ENCODE data around the gene PGM2L1. TPM values are rescaled to one million over a fixed set of nuclear protein-coding genes. Genes with fewer than 3 reads are reported as not detected.
"Not testable (repeated sequence)": the region's sequence is repeated elsewhere in the genome, so short reads cannot be mapped to it uniquely, and the experiment has no call there.

Gene PGM2L1
- polyA plus RNA-seq (ENCODE audit: insufficient read length in 4 of 4) = 1 to 10 TPM; 3.7 to 4.3 (median 4.0) TPM

DNA sequence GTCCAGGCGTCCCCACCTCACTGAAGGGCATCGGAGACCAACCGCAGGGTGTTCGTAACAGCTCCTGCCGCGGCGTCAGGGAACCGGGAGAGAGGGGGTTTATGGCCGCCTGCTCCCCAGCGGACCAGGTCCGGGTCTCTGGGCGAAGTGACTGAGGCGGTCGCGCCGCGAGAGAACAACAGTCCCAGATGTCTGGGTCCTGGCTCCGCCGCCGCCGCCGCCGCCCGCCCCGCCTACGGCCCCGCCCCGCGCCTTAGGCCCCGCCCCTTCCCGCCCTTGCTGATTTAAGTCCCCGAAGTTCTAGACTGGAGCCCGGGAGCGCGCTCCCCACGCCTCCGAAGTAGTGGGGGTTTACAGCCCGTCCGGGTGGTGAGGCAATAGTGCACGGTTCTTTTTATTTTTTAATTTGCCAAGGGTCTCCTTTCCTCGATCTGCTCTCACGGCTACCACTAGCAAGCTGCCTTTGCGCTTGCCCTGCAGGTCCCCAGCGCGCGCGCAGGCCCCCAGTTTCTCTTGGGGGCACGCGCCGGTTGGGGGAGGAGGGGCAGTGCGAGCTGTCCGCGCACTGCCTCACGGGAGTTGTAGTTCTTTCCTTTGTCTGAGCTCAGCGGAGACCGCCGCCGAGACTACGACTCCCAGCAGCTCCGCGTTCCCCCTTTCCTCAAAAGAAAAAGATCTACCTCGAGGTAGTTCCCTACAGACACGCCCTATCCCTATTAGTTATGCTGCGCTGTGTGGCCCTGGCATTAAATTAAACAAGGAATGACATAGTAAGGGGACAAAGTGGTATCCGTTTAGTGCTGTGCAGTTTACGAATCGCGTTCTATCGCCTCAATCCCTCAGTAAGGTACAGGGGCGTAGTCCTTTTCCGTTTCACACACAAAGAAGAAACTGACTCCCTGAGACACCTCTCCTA, at the start of gene PGM2L1:
TSS of gene PGM2L1 (minus strand) at position 190 of the 916 bp plus-strand sequence. CDS start 272 bp downstream, outside the sequence.
- DNase-seq (ENCODE audit: low read depth in 4 of 4, low spot score in 3 of 4) = peak; percentile 92 to 94 (median 94)

DNA sequence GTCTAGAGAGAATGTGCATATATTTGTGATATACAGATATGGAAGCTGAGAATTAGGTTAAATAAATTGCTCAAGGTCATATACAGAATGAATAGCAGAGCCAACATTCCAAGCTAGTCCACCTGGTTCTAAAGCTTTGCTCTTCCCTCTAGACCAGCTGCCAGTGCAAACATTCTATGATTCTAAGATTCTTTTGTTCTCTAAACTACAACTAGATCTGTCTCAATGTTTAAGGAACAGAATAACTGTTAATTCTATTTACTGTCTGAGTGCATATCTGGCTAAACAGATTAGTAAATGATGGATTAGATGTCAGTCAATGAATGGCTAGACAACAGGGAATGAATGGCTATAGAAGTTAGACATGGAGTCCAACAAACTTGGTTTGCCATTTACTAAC, 49.5 kb upstream of the PGM2L1 start:
- no peak for DNase-seq (ENCODE audit: low read depth in 4 of 4, low spot score in 3 of 4)

DNA sequence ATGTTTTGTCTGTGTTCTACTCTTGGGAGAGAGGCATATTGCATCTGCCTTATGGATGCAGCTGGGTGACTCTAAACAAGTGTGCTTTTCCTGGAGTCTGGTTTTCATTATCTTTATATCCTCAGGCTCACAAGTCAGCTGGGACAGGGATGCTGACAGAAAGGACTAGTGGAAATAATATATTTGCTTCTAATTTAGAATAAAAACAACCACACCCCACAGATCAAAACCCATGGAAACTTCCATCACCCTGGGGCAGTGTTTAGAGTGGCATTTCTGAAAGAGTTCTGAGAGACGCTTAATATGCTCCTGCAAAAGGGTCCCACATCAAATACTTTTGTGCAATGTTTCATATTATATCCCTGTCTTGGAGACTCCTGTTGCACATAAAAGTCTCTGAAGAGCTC, 48.3 kb upstream of the PGM2L1 start:
- no peak for DNase-seq (ENCODE audit: low read depth in 4 of 4, low spot score in 3 of 4)

DNA sequence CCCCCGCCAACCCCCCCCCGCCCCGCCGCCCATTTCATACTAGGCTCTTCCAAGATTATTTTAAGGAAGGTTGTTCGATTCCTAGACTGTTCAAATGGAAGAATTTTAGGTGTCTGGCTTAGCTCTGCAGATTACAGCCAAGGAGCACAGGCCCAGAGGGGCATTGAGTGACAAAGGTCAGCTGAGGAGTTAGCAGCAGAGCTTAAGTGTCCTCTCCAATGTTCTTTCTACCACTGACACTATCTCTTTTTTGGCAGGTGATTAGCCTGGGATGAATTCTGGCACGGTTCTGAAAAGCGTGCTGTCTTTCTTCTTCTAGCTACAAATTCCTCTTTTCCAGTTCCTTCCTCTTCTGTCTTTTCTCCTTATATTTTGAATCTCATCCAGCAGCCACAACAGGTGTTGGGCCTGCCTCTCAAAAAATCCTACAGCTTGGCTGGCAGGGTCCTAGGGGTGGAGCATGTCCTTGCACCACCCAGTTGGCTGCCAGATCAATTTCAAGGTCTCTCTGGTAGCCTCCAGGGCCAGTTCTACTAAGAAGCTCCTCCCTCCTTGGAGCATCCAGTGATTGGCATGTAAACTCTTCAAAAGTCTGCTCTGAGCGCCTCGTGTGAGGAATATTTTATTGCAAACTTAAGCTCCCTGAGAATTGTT, 46.1 kb upstream of the PGM2L1 start:
- no peak for DNase-seq (ENCODE audit: low read depth in 4 of 4, low spot score in 3 of 4)

DNA sequence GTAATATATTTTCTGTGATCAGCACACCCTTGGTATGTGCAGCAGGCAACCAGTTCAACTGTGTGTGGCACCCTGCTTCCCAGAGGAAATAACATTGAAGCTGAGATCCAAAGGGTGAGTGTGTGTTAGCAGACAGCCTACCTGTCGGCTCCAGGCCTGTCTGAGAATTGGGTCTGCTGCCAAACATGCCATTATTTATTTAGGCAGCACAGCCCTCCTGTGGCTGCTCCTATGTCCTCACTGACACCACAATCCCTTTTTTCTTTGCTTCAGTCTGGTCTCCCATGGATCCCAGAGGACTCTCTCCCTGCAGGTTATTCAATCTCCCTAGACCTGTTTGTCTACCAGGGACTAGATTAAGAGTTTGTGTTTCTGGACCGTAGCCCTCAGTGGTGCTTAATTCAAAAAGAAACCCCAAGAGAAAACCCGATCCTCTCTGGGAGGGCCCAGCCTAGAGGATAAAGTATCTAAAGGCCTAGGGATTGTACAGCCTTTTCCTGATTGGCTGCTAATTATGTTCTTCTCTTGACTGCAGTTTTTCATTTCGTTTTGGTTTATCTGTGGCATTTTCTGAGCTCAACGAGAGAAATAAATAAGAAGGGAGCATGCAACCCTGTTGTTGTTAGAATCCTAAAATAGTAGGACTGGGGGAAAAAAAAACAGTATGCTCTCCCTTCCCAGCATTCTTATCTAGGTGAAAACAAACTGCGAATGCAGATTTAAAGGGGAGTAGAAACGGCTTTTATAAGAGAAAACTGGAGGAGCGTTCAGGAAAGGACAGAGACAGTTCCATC, 45.0 kb upstream of the PGM2L1 start:
- no peak for DNase-seq (ENCODE audit: low read depth in 4 of 4, low spot score in 3 of 4)

DNA sequence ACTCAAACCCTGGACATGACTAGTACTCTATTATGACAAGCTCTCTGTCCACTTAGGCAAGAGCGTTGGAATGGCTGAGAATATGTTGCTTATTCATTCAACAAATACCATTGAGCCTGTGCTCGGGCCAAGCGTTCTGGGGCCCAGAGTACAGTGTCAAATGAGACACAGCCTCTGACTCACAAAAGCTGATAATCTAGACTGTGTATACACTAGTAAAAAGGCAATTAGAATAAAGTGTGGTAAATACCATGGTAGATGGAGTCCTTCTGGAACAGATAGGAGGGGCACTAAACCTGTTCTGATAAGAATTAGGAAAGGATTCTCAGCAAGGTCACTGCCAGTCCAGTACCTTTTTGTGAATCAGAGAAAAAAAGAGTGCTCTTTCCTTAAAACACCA, 44.4 kb upstream of the PGM2L1 start:
- DNase-seq (ENCODE audit: low read depth in 4 of 4, low spot score in 3 of 4) = no peak

DNA sequence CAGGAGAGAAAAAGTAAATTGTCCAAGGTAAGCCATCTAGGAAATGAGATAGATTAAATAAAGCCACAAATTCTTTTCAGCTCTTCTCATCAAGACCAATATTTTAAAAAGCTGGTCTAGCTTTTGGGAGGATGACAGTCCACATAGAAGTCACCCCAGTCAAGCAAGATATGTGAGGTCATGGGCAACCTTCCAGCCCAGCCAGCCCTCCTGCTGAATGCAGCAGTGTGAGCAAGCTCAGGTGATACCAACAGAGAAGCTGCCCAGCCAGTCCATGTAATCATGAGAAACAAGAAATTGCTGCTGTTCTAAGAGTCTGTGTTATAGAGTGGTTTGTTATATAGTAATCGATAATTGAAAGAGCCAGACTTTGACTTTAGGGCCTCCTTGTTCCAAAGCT, 40.4 kb upstream of the PGM2L1 start:
- no peak for DNase-seq (ENCODE audit: low read depth in 4 of 4, low spot score in 3 of 4)

DNA sequence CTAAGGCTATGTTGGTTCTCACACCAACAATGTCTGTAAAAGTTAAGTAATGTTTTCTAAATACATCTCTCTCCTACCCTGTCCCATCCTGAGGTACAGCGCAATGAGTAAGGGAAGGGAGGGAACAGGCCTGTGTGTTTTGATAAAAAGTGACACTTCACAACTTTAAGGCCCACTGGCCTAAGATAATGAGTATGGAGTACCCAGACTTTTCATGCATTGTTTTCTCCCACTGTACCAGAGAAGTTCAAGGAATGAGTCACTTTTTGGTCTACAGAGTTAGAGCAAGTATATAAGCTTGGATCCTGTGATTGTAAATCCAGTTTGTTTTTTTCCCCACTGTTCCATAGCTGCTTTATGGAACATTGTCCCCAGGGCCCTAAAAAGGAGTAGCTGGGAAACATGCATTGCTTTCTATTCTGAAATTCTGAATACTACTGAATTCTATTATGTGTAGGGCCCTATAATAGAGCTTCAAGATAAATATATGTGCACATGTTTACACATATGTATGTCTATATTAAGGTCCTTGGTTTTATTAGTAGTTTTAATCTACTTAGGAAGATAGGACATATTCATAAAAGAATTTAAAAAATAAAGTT, 39.3 kb upstream of the PGM2L1 start:
- no peak for DNase-seq (ENCODE audit: low read depth in 4 of 4, low spot score in 3 of 4)

DNA sequence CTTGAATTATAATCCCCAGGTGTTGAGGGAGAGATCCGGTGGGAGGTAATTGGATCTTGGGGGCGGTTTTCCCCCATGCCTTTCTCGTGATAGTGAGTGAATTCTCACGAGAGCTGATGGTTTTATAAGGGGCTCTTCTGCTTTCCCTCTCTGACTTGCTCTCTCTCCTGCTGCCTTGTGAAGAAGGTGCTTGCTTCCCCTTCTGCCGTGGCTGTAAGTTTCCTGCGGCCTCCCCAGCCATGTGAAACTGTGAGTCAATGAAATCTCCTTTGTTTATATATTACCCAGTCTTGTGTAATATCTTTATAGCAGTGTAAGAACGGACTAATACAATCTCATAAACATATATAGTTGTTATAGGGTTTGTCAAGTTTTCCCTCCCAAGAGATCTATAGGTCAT, 36.3 kb upstream of the PGM2L1 start:
- no peak for DNase-seq (ENCODE audit: low read depth in 4 of 4, low spot score in 3 of 4)

DNA sequence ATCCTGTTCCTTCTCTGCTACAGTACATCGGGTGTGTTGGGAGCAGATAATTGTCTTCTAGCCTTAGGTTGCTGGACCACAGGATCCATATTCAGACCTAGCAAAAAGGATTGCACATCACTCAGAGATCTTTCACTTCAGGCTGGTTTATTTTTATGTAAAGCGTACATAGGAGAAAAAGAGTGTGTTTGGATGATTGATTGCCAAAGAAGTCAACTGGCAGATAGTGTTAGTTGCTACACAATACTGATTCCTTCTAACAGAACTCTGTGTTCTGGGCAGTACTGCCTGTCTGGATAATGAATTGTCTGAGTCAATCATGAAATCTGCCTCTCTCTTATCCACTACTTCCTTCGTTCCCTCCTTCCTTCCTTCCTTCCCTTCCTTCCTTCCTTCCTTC, 31.0 kb upstream of the PGM2L1 start:
- no peak for DNase-seq (ENCODE audit: low read depth in 4 of 4, low spot score in 3 of 4)

DNA sequence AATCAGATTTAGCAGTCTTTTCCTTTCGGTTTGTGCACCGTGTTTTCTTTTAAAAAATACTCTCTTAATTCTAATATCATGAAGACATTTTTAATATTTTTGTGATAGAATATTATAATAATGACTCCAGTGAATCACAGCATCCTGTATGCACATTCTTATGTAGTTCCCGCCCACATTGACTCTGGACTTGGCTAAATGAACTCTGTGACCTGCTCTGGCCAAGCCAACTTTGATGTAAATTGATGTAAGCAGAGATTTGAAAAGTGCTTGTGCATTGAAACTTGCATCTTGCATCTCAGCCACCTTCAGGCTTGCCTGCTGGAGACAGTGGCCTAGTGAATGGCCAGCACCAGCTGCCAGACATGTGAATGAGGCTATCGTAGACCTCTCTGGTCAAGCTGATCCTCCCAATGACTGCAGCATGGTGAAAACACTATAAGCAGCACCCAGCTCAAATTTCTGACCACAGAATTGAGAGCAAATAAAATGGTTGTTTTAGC, 29.2 kb upstream of the PGM2L1 start:
- DNase-seq (ENCODE audit: low read depth in 4 of 4, low spot score in 3 of 4) = no peak

DNA sequence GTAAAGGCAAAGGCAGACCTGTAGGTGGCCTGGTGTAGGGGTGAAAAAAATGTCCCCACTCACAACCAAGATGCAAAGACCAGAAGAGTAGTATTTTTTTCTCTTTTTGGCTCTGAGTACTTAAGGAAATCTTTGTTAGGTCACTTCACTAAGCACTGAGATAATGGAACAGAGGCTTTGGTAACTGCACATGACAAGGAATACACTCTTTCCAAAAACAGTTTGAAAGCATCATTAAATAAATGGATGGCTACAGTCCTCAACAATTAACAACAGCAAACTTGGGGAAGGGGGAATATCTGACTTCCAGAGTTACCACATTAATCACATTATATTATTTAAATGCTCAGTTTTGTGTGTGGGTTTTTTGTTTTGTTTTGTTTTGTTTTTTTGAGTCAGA, 26.9 kb upstream of the PGM2L1 start:
- no peak for DNase-seq (ENCODE audit: low read depth in 4 of 4, low spot score in 3 of 4)

DNA sequence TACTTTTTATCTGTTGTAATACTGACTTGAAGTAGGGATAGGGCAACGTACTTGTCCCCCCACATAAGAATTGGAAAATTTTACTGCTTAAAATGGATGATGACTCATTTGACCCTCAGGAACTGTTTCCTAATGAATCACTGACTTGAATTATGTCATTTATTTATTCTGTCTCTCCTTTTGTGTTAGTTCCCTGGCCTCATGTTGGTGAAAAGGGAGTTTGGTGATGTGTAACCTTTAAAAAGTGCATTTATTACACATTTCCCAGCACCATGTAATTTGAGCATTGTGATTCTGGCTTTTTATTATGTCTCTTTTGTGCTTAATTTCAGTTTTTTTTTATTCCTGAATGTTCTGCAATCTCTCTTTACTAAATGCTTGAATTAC, 20.3 kb upstream of the PGM2L1 start:
- DNase-seq (ENCODE audit: low read depth in 4 of 4, low spot score in 3 of 4) = no peak

DNA sequence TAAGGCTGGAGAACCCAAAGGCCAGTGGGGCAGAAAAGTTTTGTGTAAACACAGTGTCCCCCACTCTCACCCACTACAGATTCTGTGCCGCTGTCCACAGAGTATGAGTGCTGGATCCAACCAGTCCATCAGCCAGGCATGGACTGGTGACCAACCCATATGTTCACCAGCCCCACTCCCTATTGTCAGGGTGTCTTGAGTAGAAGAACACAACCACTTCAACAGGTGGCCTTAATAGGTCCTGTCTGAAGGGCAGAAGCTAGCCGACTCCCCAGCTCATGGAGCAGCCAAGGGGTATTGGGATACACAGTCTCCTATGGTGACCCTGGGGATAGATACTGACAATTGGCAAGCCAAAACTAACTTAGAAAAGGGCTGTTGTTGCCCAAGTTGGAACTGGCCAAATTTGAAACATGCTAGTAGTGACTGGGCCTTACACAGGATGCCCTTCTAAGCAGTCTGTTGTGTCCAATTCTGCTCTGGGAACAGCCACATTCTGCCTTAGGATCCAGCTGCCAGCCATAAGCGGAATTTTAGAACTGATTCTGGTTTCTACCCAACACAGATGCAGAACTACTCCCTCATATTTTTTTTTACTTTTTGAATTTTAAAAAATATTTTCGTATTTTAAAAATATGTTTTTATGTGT, 19.8 kb upstream of the PGM2L1 start:
- no peak for DNase-seq (ENCODE audit: low read depth in 4 of 4, low spot score in 3 of 4)

DNA sequence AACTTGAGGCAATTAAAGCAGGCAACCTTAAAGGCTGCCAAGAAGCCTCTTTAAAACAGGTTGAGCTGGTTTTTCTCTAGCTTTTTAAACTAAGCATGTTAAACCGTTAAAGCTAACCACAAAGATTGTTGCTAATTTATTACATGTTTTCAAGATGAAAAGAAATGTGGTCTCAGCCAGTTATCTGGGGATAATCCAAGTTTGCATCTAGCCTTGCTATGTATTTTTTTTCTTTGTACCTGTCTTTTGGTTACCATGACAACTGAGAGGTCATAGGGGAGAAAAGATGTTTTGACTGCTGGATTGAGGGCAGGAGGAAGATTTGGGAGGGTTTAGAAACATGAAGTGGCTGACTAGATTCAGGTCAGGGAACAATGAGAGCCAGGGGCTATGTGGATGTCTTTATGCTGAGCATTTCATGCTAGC, 19.2 kb upstream of the PGM2L1 start:
- peak in 1 of 4 donors; percentile 16 for DNase-seq (ENCODE audit: low read depth in 4 of 4, low spot score in 3 of 4)

DNA sequence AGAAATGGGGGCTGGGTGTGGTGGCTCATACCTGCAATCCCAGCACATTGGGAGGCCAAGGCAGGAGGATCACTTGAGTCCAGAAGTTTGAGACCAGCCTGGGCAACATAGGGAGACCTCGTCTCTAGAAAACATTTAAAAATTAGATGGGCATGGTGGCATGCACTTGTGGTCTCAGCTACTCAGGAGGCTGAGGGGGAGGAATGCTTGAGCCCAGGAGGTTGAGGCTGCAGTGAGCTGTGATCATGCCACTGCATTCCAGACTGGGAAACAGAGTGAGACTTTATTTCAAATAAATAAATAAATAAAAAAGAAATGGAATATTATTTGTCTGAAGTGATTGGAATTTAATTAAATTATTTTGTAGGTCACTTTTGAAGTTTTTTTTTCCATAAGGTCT, 18.7 kb upstream of the PGM2L1 start:
- DNase-seq (ENCODE audit: low read depth in 4 of 4, low spot score in 3 of 4) = not testable (repeated sequence)

DNA sequence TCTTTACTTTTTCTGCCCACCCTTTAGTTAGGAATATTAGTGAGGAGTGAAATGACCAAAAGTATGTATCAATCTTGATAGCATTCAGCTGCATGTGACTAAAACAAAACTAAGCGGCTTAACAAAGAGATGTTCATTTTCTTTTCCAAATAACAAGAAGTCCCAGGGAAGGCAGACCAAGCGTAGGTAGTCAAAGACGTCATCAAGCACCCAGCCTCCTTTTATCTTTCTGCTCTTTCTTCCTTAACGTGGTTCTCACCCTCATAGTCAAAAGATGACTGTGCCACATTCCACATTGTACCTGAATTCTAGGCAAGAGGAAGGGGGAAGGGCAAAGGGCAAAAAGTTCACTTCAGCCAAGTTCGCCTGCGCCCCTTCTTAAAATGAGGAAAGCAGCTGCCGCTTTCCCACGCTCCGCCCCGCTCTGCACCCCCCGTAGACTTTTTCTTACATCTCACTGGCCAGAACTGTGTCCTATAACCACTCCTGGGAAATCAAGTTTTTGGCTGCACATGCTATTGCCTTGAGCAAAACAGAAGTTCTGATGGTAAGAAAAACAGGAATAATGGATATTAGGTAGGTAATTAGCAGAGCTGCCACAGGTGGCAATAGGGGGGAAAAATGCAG, 14.6 kb upstream of the PGM2L1 start:
- no peak for DNase-seq (ENCODE audit: low read depth in 4 of 4, low spot score in 3 of 4)

DNA sequence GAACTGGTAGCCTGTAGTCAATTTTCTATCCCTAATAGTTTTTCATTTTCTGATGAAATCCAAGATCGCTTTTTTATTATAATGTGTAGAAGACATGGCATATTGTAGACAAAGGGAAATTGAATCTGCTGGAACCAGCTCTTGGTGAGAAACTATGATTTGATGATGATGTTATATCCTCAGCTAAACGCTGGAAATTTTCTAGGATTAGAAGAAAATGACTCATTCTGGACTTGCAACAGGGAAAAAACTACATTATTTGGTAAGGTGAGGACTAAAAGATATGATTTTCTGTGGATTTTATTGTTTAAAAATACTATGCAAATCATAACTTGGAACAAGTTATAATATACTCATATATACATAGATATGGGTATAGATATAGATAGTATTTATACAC, 14.1 kb upstream of the PGM2L1 start:
- no peak for DNase-seq (ENCODE audit: low read depth in 4 of 4, low spot score in 3 of 4)

DNA sequence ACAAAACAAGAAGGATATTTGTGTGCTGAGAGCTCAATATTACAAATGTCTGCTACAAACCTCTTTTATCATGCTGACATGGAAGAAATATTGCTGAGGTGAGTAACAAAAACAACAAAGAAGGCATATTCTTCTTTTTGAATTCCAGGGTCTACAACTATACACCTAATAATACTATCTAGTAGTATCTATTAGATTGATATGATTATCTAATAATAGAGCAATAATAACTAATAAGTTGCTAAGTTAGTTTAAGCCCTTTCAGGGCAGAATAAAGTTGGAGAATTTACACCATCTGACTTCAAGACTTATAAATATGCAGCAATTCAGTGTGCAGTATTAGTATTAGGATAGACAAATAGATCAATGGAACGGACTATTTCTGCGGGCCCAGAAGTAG, 11.4 kb upstream of the PGM2L1 start:
- no peak for DNase-seq (ENCODE audit: low read depth in 4 of 4, low spot score in 3 of 4)
